Measurements from ENCODE around the gene ATP2A1. TPM values are rescaled to one million over a fixed set of nuclear protein-coding genes. Genes with fewer than 3 reads are reported as not detected.
"Not testable (repeated sequence)": the region's sequence is repeated elsewhere in the genome, so short reads cannot be mapped to it uniquely, and the experiment has no call there.

ATP2A1 gene
- total and polyA plus RNA-seq, 8 donors = 0.12 to 21.7 (median 1.1) TPM; not detected in 2

DNA sequence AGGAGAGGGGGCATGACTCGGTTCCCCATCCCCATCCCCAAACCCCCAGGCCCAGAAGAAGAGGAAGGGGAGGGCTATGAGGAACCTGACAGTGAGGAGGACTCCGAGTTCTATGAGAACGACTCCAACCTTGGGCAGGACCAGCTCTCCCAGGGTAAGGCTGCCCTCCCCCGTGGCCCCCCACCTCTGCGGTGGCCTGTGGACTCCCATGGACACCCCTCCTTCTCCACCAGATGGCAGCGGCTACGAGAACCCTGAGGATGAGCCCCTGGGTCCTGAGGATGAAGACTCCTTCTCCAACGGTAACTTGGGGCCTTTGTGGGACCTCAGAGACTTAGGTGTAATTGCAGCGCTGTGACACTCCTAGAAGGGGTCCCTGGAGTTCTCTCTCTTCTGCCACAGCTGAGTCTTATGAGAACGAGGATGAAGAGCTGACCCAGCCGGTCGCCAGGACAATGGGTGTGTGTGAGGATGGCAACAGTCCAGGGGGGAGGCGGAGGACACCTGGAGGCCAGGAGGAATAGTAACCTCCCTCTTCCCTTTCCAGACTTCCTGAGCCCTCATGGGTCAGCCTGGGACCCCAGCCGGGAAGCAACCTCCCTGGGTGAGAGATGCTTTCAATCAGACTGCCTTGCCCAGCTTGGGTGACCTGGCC, 59.1 kb downstream of the ATP2A1 start:
- Histone ChIP-seq H3K27ac (no peak overlapping the region), H3K9me3 (no peaks in the 10 kb centered on the region), H3K4me1 (peaks cover 4 to 19% (median 12%) of the 10 kb centered on the region in 4 donors), H3K27me3 (no peaks in the 10 kb centered on the region), H3K36me3 (no peaks in the 10 kb centered on the region), H3K4me3 (no peak overlapping the region)
- DNase-seq = no peak
- WGBS, 5 donors = 73 to 86% (median 78%) methylated on average over 8 to 14 of the region's 14 CpGs
- TF ChIP-seq CTCF (IDR thresholded peaks at IDR 0.05) (no peak), EP300 (IDR thresholded peaks at IDR 0.05) (no peak), POLR2AphosphoS5 (IDR thresholded peaks at IDR 0.05) (no peak), POLR2A (IDR thresholded peaks at IDR 0.05) (no peak)
- intact Hi-C loops (cut with DNase I; ENCODE audit: low total_unique reads) = loop anchor here (10.0 kb wide), 1 partner anchor 53 kb away; no protein-coding TSS in a partner anchor

DNA sequence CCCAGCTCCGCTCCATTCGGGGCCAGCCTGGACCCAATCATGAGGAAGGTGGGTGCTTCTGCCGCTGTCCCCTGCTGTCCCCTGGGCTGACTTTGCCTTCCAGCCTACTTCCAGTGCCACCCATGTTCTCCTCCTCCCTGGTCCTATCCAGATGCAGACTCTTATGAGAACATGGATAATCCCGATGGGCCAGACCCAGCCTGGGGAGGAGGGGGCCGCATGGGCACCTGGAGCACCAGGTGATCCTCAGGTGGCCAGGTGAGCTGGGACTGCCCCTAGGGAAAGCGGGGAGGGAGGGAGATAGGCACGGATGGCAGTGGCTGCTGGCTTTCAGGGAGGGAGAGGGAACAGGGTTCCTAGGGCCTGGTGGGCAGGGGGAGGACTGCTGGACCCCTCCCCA, 60.4 kb downstream of the ATP2A1 start:
- Histone ChIP-seq H3K4me3 (no peak overlapping the region), H3K36me3 (no peaks in the 10 kb centered on the region), H3K9me3 (no peaks in the 10 kb centered on the region), H3K27ac (no peak overlapping the region), H3K27me3 (no peaks in the 10 kb centered on the region), H3K4me1 (peaks cover 4 to 19% (median 12%) of the 10 kb centered on the region in 4 donors)
- no peak for TF ChIP-seq EP300 (IDR thresholded peaks at IDR 0.05)
- TF ChIP-seq POLR2AphosphoS5 (IDR thresholded peaks at IDR 0.05) = no peak
- no peak for TF ChIP-seq POLR2A (IDR thresholded peaks at IDR 0.05)
- TF ChIP-seq CTCF (IDR thresholded peaks at IDR 0.05) = no peak
- intact Hi-C loops (cut with DNase I; ENCODE audit: low total_unique reads) = loop anchor here (10.0 kb wide), 1 partner anchor 54 kb away; no protein-coding TSS in a partner anchor
- DNase-seq = no peak
- WGBS, 5 donors = 82 to 86% (median 84%) methylated on average over 5 to 7 of the region's 7 CpGs

GRCh38 chr16:28939825-28940224, 61.5 kb downstream of the ATP2A1 start:
- not testable (repeated sequence) for DNase-seq, H3K36me3 ChIP-seq, H3K27ac ChIP-seq, H3K27me3 ChIP-seq, H3K4me3 ChIP-seq, H3K9me3 ChIP-seq
- H3K4me1 ChIP-seq = peaks cover 4 to 19% (median 12%) of the 10 kb centered on the region in 4 donors
- intact Hi-C loops (cut with DNase I; ENCODE audit: low total_unique reads) = loop anchor here (10.0 kb wide), 1 partner anchor 55 kb away; no protein-coding TSS in a partner anchor
- 88 to 94% (median 91%) methylated on average over 7 of the region's 7 CpGs for WGBS, 5 donors

GRCh38 chr16:28943281-28943680, 65.0 kb downstream of the ATP2A1 start:
- no peak for TF ChIP-seq CTCF (IDR thresholded peaks at IDR 0.05)
- TF ChIP-seq EP300 (IDR thresholded peaks at IDR 0.05) = no peak
- no peak for TF ChIP-seq POLR2AphosphoS5 (IDR thresholded peaks at IDR 0.05)
- TF ChIP-seq POLR2A (IDR thresholded peaks at IDR 0.05) = no peak

DNA sequence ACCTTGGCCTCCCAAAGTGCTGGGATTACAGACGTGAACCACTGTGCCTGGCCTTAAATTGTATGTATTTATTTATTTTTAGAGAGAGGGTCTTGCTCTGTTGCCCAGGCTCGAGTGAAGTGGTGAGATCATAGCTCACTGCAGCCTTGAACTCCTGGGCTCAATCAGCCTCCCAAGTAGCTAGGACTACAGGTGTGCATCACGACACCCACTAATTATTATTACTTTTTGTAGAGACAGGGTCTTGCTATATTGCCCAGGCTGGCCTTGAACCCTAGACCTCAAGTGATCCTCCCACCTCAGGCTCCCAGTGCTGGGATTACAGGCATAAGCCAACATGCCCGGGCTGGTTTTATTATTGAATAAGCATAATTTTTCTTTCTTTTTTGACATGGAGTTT, 68.4 kb downstream of the ATP2A1 start:
- H3K4me3 ChIP-seq = no peak overlapping the region
- H3K27me3 ChIP-seq = no peaks in the 10 kb centered on the region
- H3K36me3 ChIP-seq = no peaks in the 10 kb centered on the region
- TF ChIP-seq POLR2AphosphoS5 (IDR thresholded peaks at IDR 0.05) (no peak), EP300 (IDR thresholded peaks at IDR 0.05) (no peak), CTCF (IDR thresholded peaks at IDR 0.05) (no peak), POLR2A (IDR thresholded peaks at IDR 0.05) (no peak)
- H3K4me1 ChIP-seq = peaks cover 13 to 24% (median 20%) of the 10 kb centered on the region in 4 donors
- no peak for DNase-seq
- no peaks in the 10 kb centered on the region for H3K9me3 ChIP-seq
- 74 to 79% (median 77%) methylated on average over 4 of the region's 4 CpGs for WGBS, 5 donors
- H3K27ac ChIP-seq = no peak overlapping the region
- intact Hi-C loops (cut with DNase I; ENCODE audit: low total_unique reads) = no loop called here

More at GRCh38 chr16:28943281-28943680, 65.0 kb downstream of the ATP2A1 start:
- intact Hi-C loops (cut with DNase I; ENCODE audit: low total_unique reads) = no loop called here
- no peak overlapping the region for H3K27ac ChIP-seq
- no peaks in the 10 kb centered on the region for H3K27me3 ChIP-seq
- no peak overlapping the region for H3K4me3 ChIP-seq
- H3K36me3 ChIP-seq = no peaks in the 10 kb centered on the region
- H3K4me1 ChIP-seq = peaks cover 9 to 12% (median 11%) of the 10 kb centered on the region in 4 donors
- H3K9me3 ChIP-seq = no peaks in the 10 kb centered on the region
- no peak for DNase-seq
